Urothelium cell line (cell line): Measurements from ENCODE around the gene ANKLE1.
"Not testable (repeated sequence)": the region's sequence is repeated elsewhere in the genome, so short reads cannot be mapped to it uniquely, and the experiment has no call there.

Source experiments
- DNase-seq: peaks from one replicate; pipeline ENCODE4 v3.0.0; 2011; ENCODE audit warnings: low spot score, mixed read lengths
- FAIRE-seq: peaks from 2 replicates; lab custom pipeline; 2011; peaks lifted over from hg19 to GRCh38; lab: Jason Lieb, UNC

ANKLE1 gene

GRCh38 chr19:17246681-17247425, 34.8 kb upstream of the ANKLE1 start:
- DNase-seq (no peak), FAIRE-seq (no peak)

DNA sequence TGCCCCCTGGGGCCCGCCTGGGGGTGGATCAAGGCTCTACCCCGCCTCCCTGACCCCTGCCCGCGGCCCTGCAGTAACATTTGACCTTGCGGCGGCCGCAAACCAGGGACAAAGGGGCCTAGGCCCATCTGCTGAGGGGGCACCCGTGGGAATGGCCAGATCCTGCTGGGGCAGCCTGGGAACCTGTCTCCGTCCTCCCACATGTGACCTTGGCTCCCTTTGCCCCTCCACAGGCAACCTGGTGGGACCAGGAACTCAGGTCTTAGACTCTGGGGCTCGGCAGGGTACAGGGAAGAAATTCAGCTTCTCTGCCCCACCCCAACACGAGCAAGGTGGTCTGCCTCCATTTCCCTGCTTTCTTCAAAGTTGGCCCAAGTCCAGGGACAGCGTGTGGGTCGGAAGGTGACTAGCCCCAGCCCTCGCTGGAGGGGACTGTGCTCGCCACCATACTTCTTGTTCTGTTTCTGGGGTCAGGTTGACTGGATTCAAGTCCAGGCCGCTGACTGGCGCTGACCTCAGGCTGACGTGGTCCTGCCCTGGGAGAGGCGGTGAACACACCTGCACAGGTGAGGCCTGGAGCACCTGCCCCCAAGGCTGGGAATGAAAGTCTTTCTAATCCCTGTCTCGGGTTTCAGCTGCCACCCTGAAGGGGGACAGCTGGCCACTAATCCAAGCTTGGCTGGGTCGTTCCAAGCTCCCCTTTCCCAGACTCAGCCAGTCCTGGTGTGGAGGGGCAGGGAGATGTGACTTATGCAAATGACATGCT, 33.5 kb upstream of the ANKLE1 start:
- no peak for DNase-seq
- FAIRE-seq = no peak

- DNase-seq (no peak), FAIRE-seq (no peak)
These were observed 31.7 kb upstream of the ANKLE1 start for GRCh38 chr19:17249887-17250548.

- FAIRE-seq (no peak), DNase-seq (no peak)
These were observed 27.1 kb upstream of the ANKLE1 start for GRCh38 chr19:17254636-17255035.

GRCh38 chr19:17255150-17255621, 26.5 kb upstream of the ANKLE1 start:
- DNase-seq (no peak), FAIRE-seq (no peak)

- FAIRE-seq (no peak), DNase-seq (no peak)
These were observed 25.6 kb upstream of the ANKLE1 start for GRCh38 chr19:17256130-17256529.

DNA sequence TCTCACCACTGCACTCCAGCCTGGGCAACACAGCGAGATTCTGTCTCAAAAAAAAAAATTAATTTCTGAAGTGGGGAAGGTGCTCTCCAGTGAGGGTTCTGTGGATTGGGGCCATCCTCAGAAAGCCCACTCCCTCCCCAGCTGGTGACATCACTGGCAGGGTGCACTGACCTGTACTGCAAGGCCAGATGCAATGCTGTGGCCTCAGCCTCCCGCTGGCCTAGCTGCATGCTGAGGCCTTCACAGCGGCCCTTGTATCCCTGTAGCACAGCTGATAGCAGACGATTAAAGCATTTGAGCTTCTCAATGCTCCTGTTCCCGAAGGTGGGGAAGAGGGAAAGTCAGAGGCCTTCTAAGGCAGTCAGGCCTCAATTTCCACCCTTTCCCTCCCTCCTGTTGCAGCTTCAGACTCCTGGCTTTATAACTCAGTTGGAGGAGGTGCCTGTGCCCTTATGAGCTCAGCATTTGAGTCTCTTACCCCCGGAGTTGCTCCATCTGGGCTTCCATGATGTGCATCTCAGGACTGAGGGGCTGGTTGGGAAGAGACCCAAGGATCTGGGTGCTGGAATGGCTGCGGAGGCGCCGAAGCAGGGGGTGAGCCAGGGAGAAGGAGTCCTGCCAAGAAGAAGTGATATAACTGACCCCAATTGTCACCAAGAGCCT, 22.5 kb upstream of the ANKLE1 start:
- DNase-seq = no peak
- FAIRE-seq = no peak

- FAIRE-seq = no peak
- no peak for DNase-seq
These were observed 21.8 kb upstream of the ANKLE1 start for GRCh38 chr19:17259934-17260333.

DNA sequence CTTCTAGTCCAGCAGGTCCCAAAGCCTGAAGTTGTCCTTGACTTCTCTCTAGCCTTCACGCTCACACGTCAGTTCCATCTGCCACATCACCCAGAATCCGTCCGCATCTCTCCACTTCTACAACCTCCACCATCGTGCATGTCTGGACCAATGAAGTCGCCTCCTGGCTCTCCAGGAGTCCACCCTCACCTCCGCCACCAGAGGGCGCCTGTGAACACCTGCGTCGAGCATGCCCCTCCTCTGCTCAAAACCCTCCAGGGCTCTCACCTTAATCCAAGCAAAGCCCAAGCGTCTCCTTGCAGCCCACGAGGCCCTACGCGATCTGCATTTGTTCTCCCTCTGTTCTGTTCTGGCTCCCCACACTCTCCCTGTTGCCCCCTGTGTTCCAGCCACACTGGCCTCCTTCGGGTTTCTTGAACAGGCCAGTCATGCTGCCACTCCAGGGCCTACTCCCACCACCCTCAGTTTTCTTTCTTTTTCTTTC, 20.8 kb upstream of the ANKLE1 start:
- no peak for FAIRE-seq

GRCh38 chr19:17262557-17262956, 19.1 kb upstream of the ANKLE1 start:
- no peak for FAIRE-seq
- no peak for DNase-seq

More for the DNA sequence above, 20.8 kb upstream of the ANKLE1 start:
- DNase-seq = peak; percentile 74

DNA sequence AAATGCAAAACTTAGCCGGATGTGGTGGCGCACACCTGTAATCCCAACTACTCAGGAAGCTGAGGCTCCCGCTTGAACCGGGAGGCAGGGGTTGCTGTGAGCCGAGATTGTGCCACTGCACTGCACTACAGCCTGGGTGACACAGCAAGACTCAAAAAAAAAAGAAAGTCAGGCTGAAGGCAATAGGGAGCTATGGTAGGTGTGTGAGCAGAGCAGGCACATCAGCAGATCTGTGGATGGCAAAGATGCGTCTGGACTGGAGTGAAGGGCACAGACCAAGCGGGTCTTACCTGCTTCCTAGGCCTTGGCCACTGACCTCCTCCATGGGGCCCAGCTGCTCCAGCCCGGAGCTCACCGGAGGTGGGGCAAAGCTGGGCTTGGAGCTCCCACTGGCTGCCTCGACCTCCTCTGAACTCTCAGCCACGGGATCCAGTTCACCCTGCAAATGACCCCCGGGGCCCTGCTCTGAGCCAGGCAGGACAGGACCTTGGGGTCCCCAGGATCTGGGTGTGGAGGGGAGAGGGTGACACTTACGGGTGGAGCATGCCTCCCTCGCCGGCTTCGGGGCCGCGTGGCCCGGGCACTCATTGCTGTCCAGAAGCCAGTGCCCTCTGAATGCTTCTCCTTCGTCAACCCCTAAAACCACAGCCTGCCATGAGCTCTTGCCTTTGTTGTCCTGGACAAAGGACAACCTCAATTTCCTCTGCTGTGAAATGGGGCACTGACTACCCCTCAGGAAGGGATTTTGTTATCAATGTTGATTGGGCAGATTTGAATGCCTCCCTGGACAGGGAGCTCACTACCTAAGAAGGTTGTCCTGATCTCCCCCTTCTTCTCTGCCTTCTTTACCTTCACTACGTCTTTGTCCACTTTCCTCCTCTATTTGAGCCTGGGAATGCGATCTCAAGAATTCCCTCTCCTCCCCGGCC, 17.7 kb upstream of the ANKLE1 start:
- FAIRE-seq = no peak
- DNase-seq = no peak

GRCh38 chr19:17264641-17264979, 17.1 kb upstream of the ANKLE1 start, which contains the start of gene USHBP1:
TSS of gene USHBP1 (minus strand) at chr19:17264745. CDS start at chr19:17264299, 446 bp downstream.
- FAIRE-seq = no peak
- no peak for DNase-seq

- FAIRE-seq (no peak), DNase-seq (no peak)
These were observed 15.7 kb upstream of the ANKLE1 start for GRCh38 chr19:17266026-17266425.

- no peak for FAIRE-seq
- no peak for DNase-seq
These were observed 15.1 kb upstream of the ANKLE1 start for GRCh38 chr19:17266589-17266974.

DNA sequence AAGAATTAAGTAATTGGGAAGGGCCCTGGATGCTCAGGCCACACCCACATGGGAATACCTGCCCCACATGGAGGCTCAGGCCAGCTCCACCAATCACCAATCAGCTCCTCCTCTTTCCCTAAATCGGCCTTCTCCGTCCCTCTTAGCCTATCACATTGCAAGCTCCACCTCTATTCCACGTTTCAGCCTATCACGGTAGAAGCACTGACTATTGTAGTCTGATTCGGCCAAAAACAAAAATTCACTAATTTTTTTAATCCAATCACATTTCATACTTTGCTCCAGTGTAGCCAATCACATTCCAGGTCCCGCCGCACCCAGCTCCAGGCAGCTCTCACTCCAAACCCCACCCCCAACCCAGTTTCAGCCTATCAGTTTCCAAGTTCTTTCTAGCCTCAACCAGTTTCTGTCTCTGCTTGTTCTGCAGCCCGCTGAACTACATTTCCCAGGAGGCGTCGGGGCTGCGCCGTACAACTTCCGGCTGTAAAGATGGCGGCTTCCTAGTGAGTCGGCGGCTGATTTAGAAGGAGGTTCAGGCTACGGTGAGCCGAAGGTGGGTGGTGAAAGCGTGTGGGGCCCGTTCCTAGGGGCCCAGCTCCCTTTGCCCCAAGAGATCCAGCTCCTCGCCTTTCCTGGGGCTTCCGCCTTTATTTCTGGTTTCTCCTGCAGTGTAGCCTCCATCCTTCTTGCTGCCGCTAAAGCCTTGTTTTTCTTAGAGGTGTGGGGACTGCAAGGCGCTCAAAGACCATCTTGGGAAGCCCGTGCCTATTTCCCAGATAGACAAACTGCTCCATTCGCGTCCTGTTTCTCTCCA, 14.5 kb upstream of the ANKLE1 start, which contains the start of gene BABAM1:
BABAM1 (plus strand) TSS at position 469 of the 814 bp plus-strand sequence. CDS start 1,364 bp downstream, outside the sequence.
- no peak for FAIRE-seq

DNA sequence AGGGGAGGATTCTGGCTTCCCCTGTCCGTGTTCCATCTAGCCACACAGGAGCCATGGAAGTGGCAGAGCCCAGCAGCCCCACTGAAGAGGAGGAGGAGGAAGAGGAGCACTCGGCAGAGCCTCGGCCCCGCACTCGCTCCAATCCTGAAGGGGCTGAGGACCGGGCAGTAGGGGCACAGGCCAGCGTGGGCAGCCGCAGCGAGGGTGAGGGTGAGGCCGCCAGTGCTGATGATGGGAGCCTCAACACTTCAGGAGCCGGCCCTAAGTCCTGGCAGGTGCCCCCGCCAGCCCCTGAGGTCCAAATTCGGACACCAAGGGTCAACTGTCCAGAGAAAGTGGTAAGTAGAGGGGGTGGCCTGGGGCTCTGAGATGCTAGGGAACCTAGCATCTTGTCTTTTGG, 12.9 kb upstream of the ANKLE1 start:
- FAIRE-seq (no peak), DNase-seq (no peak)

More for the DNA sequence above, 14.5 kb upstream of the ANKLE1 start, which contains the start of gene BABAM1:
- DNase-seq = peak; percentile 92

GRCh38 chr19:17274892-17275291, 6.8 kb upstream of the ANKLE1 start:
- not testable (repeated sequence) for FAIRE-seq, DNase-seq

DNA sequence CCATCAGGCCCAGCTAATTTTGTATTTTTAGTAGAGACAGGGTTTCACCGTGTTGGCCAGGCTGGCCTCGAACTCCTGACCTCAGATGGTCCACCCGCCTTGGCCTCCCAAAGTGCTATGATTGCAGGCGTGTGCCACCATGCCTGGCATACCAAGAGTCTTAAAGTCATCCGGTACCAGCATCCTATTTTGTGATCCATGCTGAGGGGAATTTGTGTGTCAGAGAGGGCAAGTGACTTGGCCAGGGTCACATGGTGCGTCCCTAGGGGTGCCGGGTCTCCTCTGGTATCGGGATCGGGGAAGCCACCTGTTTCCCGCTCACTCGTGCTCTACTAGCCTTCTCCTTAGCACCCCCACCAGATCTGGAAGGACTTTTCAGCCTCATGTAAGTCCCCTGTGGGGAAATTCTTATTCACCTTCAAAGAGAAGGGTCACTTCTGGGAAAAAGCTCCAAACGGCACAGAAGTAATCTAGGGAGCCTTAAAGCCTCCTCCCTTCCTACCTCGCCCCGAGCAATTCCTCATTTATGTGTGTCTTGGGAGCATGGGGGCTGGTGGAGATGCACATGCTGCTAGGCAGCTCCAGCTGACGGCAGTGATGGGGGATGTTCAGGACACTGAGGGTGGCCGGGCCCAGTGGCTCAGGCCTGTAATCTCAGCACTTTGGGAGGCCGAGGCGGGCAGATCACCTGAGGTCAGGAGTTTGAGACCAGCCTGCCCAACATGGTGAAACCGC, 6.1 kb upstream of the ANKLE1 start:
- FAIRE-seq = no peak

More for the DNA sequence above, 6.1 kb upstream of the ANKLE1 start:
- DNase-seq = no peak
